HUES64 (cell line): ENCODE results near the gene DUOXA2.
A peak's percentile ranks its signal among the peaks of the same experiment; 100 is the strongest.

Experiments
- H3K27ac ChIP-seq: 2 replicates; pipeline ENCODE4 v1.7.0; 2013; ENCODE audit warnings: low read depth, low read length, inconsistent platforms
- H3K27me3 ChIP-seq: 2 replicates; pipeline ENCODE4 v1.6.1; 2013; ENCODE audit warnings: mild to moderate bottlenecking, low read length; ENCODE audit not compliant: insufficient read depth
- H3K36me3 ChIP-seq: 2 replicates; pipeline ENCODE4 v1.6.1; 2013; ENCODE audit warnings: mild to moderate bottlenecking, low read length; ENCODE audit not compliant: insufficient read depth
- H3K4me1 ChIP-seq: 2 replicates; pipeline ENCODE4 v1.6.1; 2013; ENCODE audit warnings: mild to moderate bottlenecking, low read length, moderate library complexity; ENCODE audit not compliant: insufficient read depth
- H3K4me3 ChIP-seq: 2 replicates; pipeline ENCODE4 v1.5.1; 2013; ENCODE audit warnings: mild to moderate bottlenecking, low read length, moderate library complexity
- H3K9ac ChIP-seq: 2 replicates; pipeline ENCODE4 v1.6.1; 2013; ENCODE audit warnings: mild to moderate bottlenecking, low read depth, low read length
- H3K9me3 ChIP-seq: 2 replicates; pipeline ENCODE4 v1.6.1; 2013; ENCODE audit warnings: low read depth, low read length; ENCODE audit not compliant: insufficient read depth
- WGBS: fragments of 150-250, 120-280 bp; methylation state at CpG from one replicate; pipeline ENCODE4 v1.1.7; 2013; ENCODE audit warnings: missing lambda C conversion rate; 5-methylcytosine and 5-hydroxymethylcytosine counted together

The DUOXA2 gene

GRCh38 chr15:45151998-45152828 lies 38.1 kb downstream of the DUOXA2 start:
- Histone ChIP-seq H3K9me3 (no peaks in the 10 kb centered on the region), H3K4me3 (no peak overlapping the region), H3K9ac (no peak overlapping the region), H3K27ac (no peak overlapping the region), H3K27me3 (no peaks in the 10 kb centered on the region; the same call in 1 of the 2 replicates), H3K36me3 (no peaks in the 10 kb centered on the region), H3K4me1 (peaks cover 9% of the 10 kb centered on the region)
- 96% methylated on average over 36 of the region's 36 CpGs for WGBS

GRCh38 chr15:45155739-45156138 lies 41.6 kb downstream of the DUOXA2 start:
- no peak overlapping the region for H3K27ac ChIP-seq
- no peak overlapping the region for H3K4me3 ChIP-seq
- no peaks in the 10 kb centered on the region for H3K27me3 ChIP-seq
- H3K9ac ChIP-seq = no peak overlapping the region
- 97% methylated on average over 8 of the region's 8 CpGs for WGBS
- peaks cover 8% of the 10 kb centered on the region for H3K4me1 ChIP-seq
- H3K9me3 ChIP-seq = no peaks in the 10 kb centered on the region
- no peaks in the 10 kb centered on the region for H3K36me3 ChIP-seq

GRCh38 chr15:45156744-45157455 lies 42.8 kb downstream of the DUOXA2 start:
- Histone ChIP-seq H3K27me3 (no peaks in the 10 kb centered on the region), H3K9ac (no peak overlapping the region), H3K4me3 (no peak overlapping the region), H3K36me3 (no peaks in the 10 kb centered on the region), H3K27ac (no peak overlapping the region), H3K4me1 (peaks cover 8% of the 10 kb centered on the region), H3K9me3 (no peaks in the 10 kb centered on the region)
- WGBS = 76% methylated on average over 7 of the region's 7 CpGs

GRCh38 chr15:45157974-45158373 lies 43.8 kb downstream of the DUOXA2 start:
- Histone ChIP-seq H3K9ac (no peak overlapping the region), H3K4me3 (no peak overlapping the region), H3K4me1 (peaks cover 8% of the 10 kb centered on the region), H3K9me3 (no peaks in the 10 kb centered on the region), H3K27ac (no peak overlapping the region), H3K36me3 (no peaks in the 10 kb centered on the region), H3K27me3 (no peaks in the 10 kb centered on the region)
- 25% methylated on average over 1 of the region's 1 CpG for WGBS

GRCh38 chr15:45161666-45162065 lies 47.5 kb downstream of the DUOXA2 start:
- Histone ChIP-seq H3K9ac (no peak overlapping the region), H3K27me3 (no peaks in the 10 kb centered on the region), H3K4me1 (peaks cover 8% of the 10 kb centered on the region), H3K36me3 (no peaks in the 10 kb centered on the region), H3K27ac (no peak overlapping the region), H3K9me3 (no peaks in the 10 kb centered on the region), H3K4me3 (no peak overlapping the region)
- WGBS = 94% methylated on average over 14 of the region's 14 CpGs

GRCh38 chr15:45162771-45163507 lies 48.8 kb downstream of the DUOXA2 start:
- H3K27me3 ChIP-seq = no peaks in the 10 kb centered on the region
- H3K4me3 ChIP-seq = no peak overlapping the region
- no peak overlapping the region for H3K27ac ChIP-seq
- H3K4me1 ChIP-seq = peaks cover 5% of the 10 kb centered on the region
- no peaks in the 10 kb centered on the region for H3K9me3 ChIP-seq
- WGBS = 12% methylated on average over 7 of the region's 7 CpGs
- H3K9ac ChIP-seq = no peak overlapping the region
- H3K36me3 ChIP-seq = no peaks in the 10 kb centered on the region

GRCh38 chr15:45163508-45163856 lies 49.4 kb downstream of the DUOXA2 start:
- Histone ChIP-seq H3K4me3 (no peak overlapping the region), H3K36me3 (no peaks in the 10 kb centered on the region), H3K27me3 (no peaks in the 10 kb centered on the region), H3K9ac (no peak overlapping the region), H3K4me1 (peaks cover 6% of the 10 kb centered on the region), H3K9me3 (no peaks in the 10 kb centered on the region), H3K27ac (no peak overlapping the region)
- WGBS = 83% methylated on average over 9 of the region's 9 CpGs

- H3K27ac ChIP-seq = no peak overlapping the region
- no peaks in the 10 kb centered on the region for H3K36me3 ChIP-seq
- no peaks in the 10 kb centered on the region for H3K9me3 ChIP-seq
- WGBS = no CpG with 5 or more reads among the region's 1 CpG
- no peak overlapping the region for H3K9ac ChIP-seq
- H3K27me3 ChIP-seq = no peaks in the 10 kb centered on the region
- H3K4me1 ChIP-seq = peaks cover 14% of the 10 kb centered on the region
- H3K4me3 ChIP-seq = no peak overlapping the region
Measured at GRCh38 chr15:45164914-45165313, 50.8 kb downstream of the DUOXA2 start.

GRCh38 chr15:45165536-45165935 lies 51.4 kb downstream of the DUOXA2 start:
- no peak overlapping the region for H3K4me3 ChIP-seq
- H3K9me3 ChIP-seq = no peaks in the 10 kb centered on the region
- 91% methylated on average over 4 of the region's 5 CpGs for WGBS
- no peak overlapping the region for H3K9ac ChIP-seq
- H3K4me1 ChIP-seq = peaks cover 19% of the 10 kb centered on the region
- H3K36me3 ChIP-seq = no peaks in the 10 kb centered on the region
- no peaks in the 10 kb centered on the region for H3K27me3 ChIP-seq
- no peak overlapping the region for H3K27ac ChIP-seq

GRCh38 chr15:45166834-45167630 lies 52.9 kb downstream of the DUOXA2 start:
- Histone ChIP-seq H3K4me3 (peak overlapping the region; percentile 73), H3K9ac (peak overlapping the region; percentile 97), H3K36me3 (0 out of 2 replicates have a peak, but pooled peaks cover 4% of the 10 kb centered on the region), H3K9me3 (no peaks in the 10 kb centered on the region), H3K4me1 (peaks cover 19% of the 10 kb centered on the region), H3K27me3 (no peaks in the 10 kb centered on the region), H3K27ac (peak overlapping the region; percentile 96)
- under 1% methylated on average over 79 of the region's 79 CpGs for WGBS
